Measurements from ENCODE around the gene HOXC5. TPM values are rescaled to one million over a fixed set of nuclear protein-coding genes. Genes with fewer than 3 reads are reported as not detected.

The HOXC5 gene
- total RNA-seq, 1 donor from 2014 or later: 2.7 TPM

GRCh38 chr12:53993162-53994008 lies 39.5 kb upstream of the HOXC5 start:
- Mint-ChIP-seq H3K27ac (no peak overlapping the region), H3K27me3 (peaks cover 100% of the 10 kb centered on the region), H3K4me3 (ENCODE audit: low read depth) (no peak overlapping the region), H3K4me1 (ENCODE audit: low read depth) (peaks cover 4% of the 10 kb centered on the region), H3K9me3 (ENCODE audit: low read depth) (no peaks in the 10 kb centered on the region), H3K36me3 (ENCODE audit: insufficient read depth) (no peaks in the 10 kb centered on the region)
- no peak for DNase-seq (ENCODE audit: low spot score, unreplicated experiment)
- no peak for TF ChIP-seq CTCF (IDR thresholded peaks at IDR 0.05; ENCODE audit: unreplicated experiment)

GRCh38 chr12:53994009-53994263 lies 38.9 kb upstream of the HOXC5 start:
- no peaks in the 10 kb centered on the region for H3K9me3 Mint-ChIP-seq (ENCODE audit: low read depth)
- H3K36me3 Mint-ChIP-seq (ENCODE audit: insufficient read depth): no peaks in the 10 kb centered on the region
- peaks cover 100% of the 10 kb centered on the region for H3K27me3 Mint-ChIP-seq
- H3K4me3 Mint-ChIP-seq (ENCODE audit: low read depth): no peak overlapping the region
- DNase-seq (ENCODE audit: low spot score, unreplicated experiment): no peak
- TF ChIP-seq CTCF (IDR thresholded peaks at IDR 0.05; ENCODE audit: unreplicated experiment): no peak
- H3K4me1 Mint-ChIP-seq (ENCODE audit: low read depth): peaks cover 4% of the 10 kb centered on the region
- H3K27ac Mint-ChIP-seq: peak overlapping the region; percentile 45

- Mint-ChIP-seq H3K4me1 (ENCODE audit: low read depth) (peaks cover 4% of the 10 kb centered on the region), H3K4me3 (ENCODE audit: low read depth) (no peak overlapping the region), H3K9me3 (ENCODE audit: low read depth) (no peaks in the 10 kb centered on the region), H3K27me3 (peaks cover 100% of the 10 kb centered on the region), H3K27ac (peak overlapping the region; percentile 45), H3K36me3 (ENCODE audit: insufficient read depth) (no peaks in the 10 kb centered on the region)
- DNase-seq (ENCODE audit: low spot score, unreplicated experiment): no peak
- no peak for TF ChIP-seq CTCF (IDR thresholded peaks at IDR 0.05; ENCODE audit: unreplicated experiment)
Observed at GRCh38 chr12:53994264-53995001, 38.4 kb upstream of the HOXC5 start.

GRCh38 chr12:53995002-53995377 lies 37.9 kb upstream of the HOXC5 start:
- H3K27ac Mint-ChIP-seq: no peak overlapping the region
- no peak overlapping the region for H3K4me3 Mint-ChIP-seq (ENCODE audit: low read depth)
- no peak for DNase-seq (ENCODE audit: low spot score, unreplicated experiment)
- no peak for TF ChIP-seq CTCF (IDR thresholded peaks at IDR 0.05; ENCODE audit: unreplicated experiment)
- H3K36me3 Mint-ChIP-seq (ENCODE audit: insufficient read depth): no peaks in the 10 kb centered on the region
- H3K4me1 Mint-ChIP-seq (ENCODE audit: low read depth): peaks cover 4% of the 10 kb centered on the region
- no peaks in the 10 kb centered on the region for H3K9me3 Mint-ChIP-seq (ENCODE audit: low read depth)
- H3K27me3 Mint-ChIP-seq: peaks cover 100% of the 10 kb centered on the region

- Mint-ChIP-seq H3K27ac (peak overlapping the region; percentile 81), H3K4me3 (ENCODE audit: low read depth) (no peak overlapping the region), H3K36me3 (ENCODE audit: insufficient read depth) (no peaks in the 10 kb centered on the region), H3K4me1 (ENCODE audit: low read depth) (peaks cover 6% of the 10 kb centered on the region), H3K27me3 (peaks cover 100% of the 10 kb centered on the region), H3K9me3 (ENCODE audit: low read depth) (no peaks in the 10 kb centered on the region)
- no peak for DNase-seq (ENCODE audit: low spot score, unreplicated experiment)
- no peak for TF ChIP-seq CTCF (IDR thresholded peaks at IDR 0.05; ENCODE audit: unreplicated experiment)
Observed at GRCh38 chr12:53995378-53996239, 37.2 kb upstream of the HOXC5 start.
